ENCODE data around the gene FOXJ2.
A peak's percentile ranks its signal among the peaks of the same experiment; 100 is the strongest.
"Not testable (repeated sequence)": the region's sequence is repeated elsewhere in the genome, so short reads cannot be mapped to it uniquely, and the experiment has no call there.

The FOXJ2 gene

GRCh38 chr12:8030189-8030588 lies 2.3 kb upstream of the FOXJ2 start:
- no peak overlapping the region for H2AFZ ChIP-seq (ENCODE audit: insufficient read depth, low read length, poor library complexity)
- no peak overlapping the region for H3K27ac ChIP-seq (ENCODE audit: low read depth, low read length)
- no peak overlapping the region for H2BK12ac ChIP-seq (ENCODE audit: low read length)
- no peak overlapping the region for H4K12ac ChIP-seq (ENCODE audit: low read depth, low read length)
- H2BK120ac ChIP-seq (ENCODE audit: insufficient read depth, low read length, poor library complexity): no peak overlapping the region
- no peak overlapping the region for H4K91ac ChIP-seq (ENCODE audit: low read depth, low read length)
- no peak for DNase-seq
- H2AK5ac ChIP-seq (ENCODE audit: low read length): no peak overlapping the region
- H3K14ac ChIP-seq (ENCODE audit: low read length): no peak overlapping the region
- H2BK5ac ChIP-seq (ENCODE audit: low read depth, low read length, poor library complexity): no peak overlapping the region
- no peak overlapping the region for H3K4ac ChIP-seq (ENCODE audit: low read depth, low read length)
- no peaks in the 10 kb centered on the region for H3K9me3 ChIP-seq (ENCODE audit: insufficient read depth, low read depth, low read length)
- H3K79me2 ChIP-seq (ENCODE audit: control insufficient read depth, insufficient read depth, low read length, poor library complexity): peaks cover 10% of the 10 kb centered on the region
- no peaks in the 10 kb centered on the region for H3K36me3 ChIP-seq (ENCODE audit: control insufficient read depth in 1 of 2, insufficient read depth in 2 of 2, low read length in 2 of 2)
- no peak overlapping the region for H3K4me2 ChIP-seq (ENCODE audit: low read length)
- peaks cover 19% of the 10 kb centered on the region for H3K79me1 ChIP-seq (ENCODE audit: low read length)
- no peak overlapping the region for H4K8ac ChIP-seq (ENCODE audit: low read depth, low read length)
- no peak overlapping the region for H3K9ac ChIP-seq (ENCODE audit: low read length)
- H3K27me3 ChIP-seq (ENCODE audit: insufficient read depth, low read length): no peaks in the 10 kb centered on the region
- no peak overlapping the region for H3K23ac ChIP-seq (ENCODE audit: low read length)
- no peak overlapping the region for H3K18ac ChIP-seq (ENCODE audit: low read length)
- H3K4me3 ChIP-seq (ENCODE audit: low read depth, low read length): no peak overlapping the region
- peaks cover 10 to 21% of the 10 kb centered on the region in 2 experiments for H3K4me1 ChIP-seq (ENCODE audit: control insufficient read depth in 1 of 2, insufficient read depth in 2 of 2, low read length in 2 of 2)
- no CpG with 5 or more reads among the region's 3 CpGs for WGBS (ENCODE audit: extremely low coverage, insufficient coverage, insufficient read length)

GRCh38 chr12:8031017-8031416 lies 1.5 kb upstream of the FOXJ2 start:
- not testable (repeated sequence) for H3K4ac ChIP-seq (ENCODE audit: low read depth, low read length); H3K4me2 ChIP-seq (ENCODE audit: low read length); H2AFZ ChIP-seq (ENCODE audit: insufficient read depth, low read length, poor library complexity); H3K9me3 ChIP-seq (ENCODE audit: insufficient read depth, low read depth, low read length); H3K36me3 ChIP-seq (ENCODE audit: control insufficient read depth in 1 of 2, insufficient read depth in 2 of 2, low read length in 2 of 2); H2BK5ac ChIP-seq (ENCODE audit: low read depth, low read length, poor library complexity); H3K27me3 ChIP-seq (ENCODE audit: insufficient read depth, low read length); H3K9ac ChIP-seq (ENCODE audit: low read length); H4K91ac ChIP-seq (ENCODE audit: low read depth, low read length); H3K27ac ChIP-seq (ENCODE audit: low read depth, low read length); DNase-seq; H3K4me3 ChIP-seq (ENCODE audit: low read depth, low read length); H3K14ac ChIP-seq (ENCODE audit: low read length); H3K18ac ChIP-seq (ENCODE audit: low read length); H4K8ac ChIP-seq (ENCODE audit: low read depth, low read length); H2BK120ac ChIP-seq (ENCODE audit: insufficient read depth, low read length, poor library complexity); H4K12ac ChIP-seq (ENCODE audit: low read depth, low read length); H2AK5ac ChIP-seq (ENCODE audit: low read length); H3K23ac ChIP-seq (ENCODE audit: low read length); H2BK12ac ChIP-seq (ENCODE audit: low read length)
- Histone ChIP-seq H3K4me1 (ENCODE audit: control insufficient read depth in 1 of 2, insufficient read depth in 2 of 2, low read length in 2 of 2) (peaks cover 12 to 25% of the 10 kb centered on the region in 2 experiments), H3K79me1 (ENCODE audit: low read length) (peaks cover 19% of the 10 kb centered on the region), H3K79me2 (ENCODE audit: control insufficient read depth, insufficient read depth, low read length, poor library complexity) (peaks cover 10% of the 10 kb centered on the region)
- WGBS (ENCODE audit: extremely low coverage, insufficient coverage, insufficient read length): no CpG with 5 or more reads among the region's 23 CpGs

- H3K79me2 ChIP-seq (ENCODE audit: control insufficient read depth, insufficient read depth, low read length, poor library complexity): peaks cover 9% of the 10 kb centered on the region
- no peak overlapping the region for H2AK5ac ChIP-seq (ENCODE audit: low read length)
- no peak overlapping the region for H3K27ac ChIP-seq (ENCODE audit: low read depth, low read length)
- peaks cover 13% of the 10 kb centered on the region for H3K79me1 ChIP-seq (ENCODE audit: low read length)
- no peak overlapping the region for H4K8ac ChIP-seq (ENCODE audit: low read depth, low read length)
- no peak for DNase-seq
- H3K36me3 ChIP-seq (ENCODE audit: control insufficient read depth in 1 of 2, insufficient read depth in 2 of 2, low read length in 2 of 2): no peaks in the 10 kb centered on the region
- H2AFZ ChIP-seq (ENCODE audit: insufficient read depth, low read length, poor library complexity): no peak overlapping the region
- no peak overlapping the region for H2BK5ac ChIP-seq (ENCODE audit: low read depth, low read length, poor library complexity)
- no peak overlapping the region for H3K18ac ChIP-seq (ENCODE audit: low read length)
- no peak overlapping the region for H3K4ac ChIP-seq (ENCODE audit: low read depth, low read length)
- H3K14ac ChIP-seq (ENCODE audit: low read length): no peak overlapping the region
- no peak overlapping the region for H3K23ac ChIP-seq (ENCODE audit: low read length)
- H3K27me3 ChIP-seq (ENCODE audit: insufficient read depth, low read length): no peaks in the 10 kb centered on the region
- no peak overlapping the region for H3K4me3 ChIP-seq (ENCODE audit: low read depth, low read length)
- peak overlapping the region; percentile 100 for H3K4me2 ChIP-seq (ENCODE audit: low read length)
- no CpG with 5 or more reads among the region's 5 CpGs for WGBS (ENCODE audit: extremely low coverage, insufficient coverage, insufficient read length)
- H2BK120ac ChIP-seq (ENCODE audit: insufficient read depth, low read length, poor library complexity): no peak overlapping the region
- H3K9me3 ChIP-seq (ENCODE audit: insufficient read depth, low read depth, low read length): no peaks in the 10 kb centered on the region
- H3K9ac ChIP-seq (ENCODE audit: low read length): no peak overlapping the region
- H4K91ac ChIP-seq (ENCODE audit: low read depth, low read length): no peak overlapping the region
- H4K12ac ChIP-seq (ENCODE audit: low read depth, low read length): no peak overlapping the region
- no peak overlapping the region for H2BK12ac ChIP-seq (ENCODE audit: low read length)
- H3K4me1 ChIP-seq (ENCODE audit: control insufficient read depth in 1 of 2, insufficient read depth in 2 of 2, low read length in 2 of 2): peaks cover 12 to 27% of the 10 kb centered on the region in 2 experiments
These were observed 659 bp upstream of the FOXJ2 start for GRCh38 chr12:8031872-8032241.

- peak overlapping the region; percentile 93 for H3K4me3 ChIP-seq (ENCODE audit: low read depth, low read length)
- WGBS (ENCODE audit: extremely low coverage, insufficient coverage, insufficient read length): no CpG with 5 or more reads among the region's 17 CpGs
- peak overlapping the region; percentile 40 for H3K27ac ChIP-seq (ENCODE audit: low read depth, low read length)
- peak overlapping the region; percentile 85 for H3K18ac ChIP-seq (ENCODE audit: low read length)
- peak overlapping the region; percentile 65 for H2BK120ac ChIP-seq (ENCODE audit: insufficient read depth, low read length, poor library complexity)
- H3K9ac ChIP-seq (ENCODE audit: low read length): peak overlapping the region; percentile 88
- H2BK12ac ChIP-seq (ENCODE audit: low read length): no peak overlapping the region
- peak overlapping the region; percentile 71 for H3K4ac ChIP-seq (ENCODE audit: low read depth, low read length)
- H3K9me3 ChIP-seq (ENCODE audit: insufficient read depth, low read depth, low read length): no peaks in the 10 kb centered on the region
- peak in 1 of 2 donors; percentile 38 for DNase-seq
- no peak overlapping the region for H3K23ac ChIP-seq (ENCODE audit: low read length)
- H4K12ac ChIP-seq (ENCODE audit: low read depth, low read length): peak overlapping the region; percentile 72
- H2AFZ ChIP-seq (ENCODE audit: insufficient read depth, low read length, poor library complexity): peak overlapping the region; percentile 55
- peak overlapping the region; percentile 16 for H2AK5ac ChIP-seq (ENCODE audit: low read length)
- peaks cover 9% of the 10 kb centered on the region for H3K79me2 ChIP-seq (ENCODE audit: control insufficient read depth, insufficient read depth, low read length, poor library complexity)
- peaks cover 14 to 30% of the 10 kb centered on the region in 2 experiments for H3K4me1 ChIP-seq (ENCODE audit: control insufficient read depth in 1 of 2, insufficient read depth in 2 of 2, low read length in 2 of 2)
- H4K8ac ChIP-seq (ENCODE audit: low read depth, low read length): peak overlapping the region; percentile 85
- no peaks in the 10 kb centered on the region for H3K36me3 ChIP-seq (ENCODE audit: control insufficient read depth in 1 of 2, insufficient read depth in 2 of 2, low read length in 2 of 2)
- H2BK5ac ChIP-seq (ENCODE audit: low read depth, low read length, poor library complexity): peak overlapping the region; percentile 58
- peak overlapping the region; percentile 70 for H3K4me2 ChIP-seq (ENCODE audit: low read length)
- H4K91ac ChIP-seq (ENCODE audit: low read depth, low read length): peak overlapping the region; percentile 56
- peak overlapping the region; percentile 87 for H3K14ac ChIP-seq (ENCODE audit: low read length)
- peaks cover 9% of the 10 kb centered on the region for H3K79me1 ChIP-seq (ENCODE audit: low read length)
- H3K27me3 ChIP-seq (ENCODE audit: insufficient read depth, low read length): no peaks in the 10 kb centered on the region
These were observed 883 bp downstream of the FOXJ2 start for GRCh38 chr12:8033153-8034044.

Measured in trophoblast cell (in vitro differentiated cells and primary cell).